SK-N-MC (cell line): ENCODE data around the gene MS4A1.
"Not testable (repeated sequence)": the region's sequence is repeated elsewhere in the genome, so short reads cannot be mapped to it uniquely, and the experiment has no call there.

Experiments
- DNase-seq: peaks from one replicate; pipeline ENCODE4 v3.0.0-alpha.2; 2011; ENCODE audit warnings: low read depth, low spot score
- H3K27ac ChIP-seq: fragments of 200-600 bp; sonication (generic); 2 replicates; pipeline ENCODE4 v1.5.1; 2016; ENCODE audit warnings: mixed run types
- H3K36me3 ChIP-seq: fragments of 200-600 bp; sonication (generic); 2 replicates; pipeline ENCODE4 v1.6.1; 2017; ENCODE audit warnings: antibody characterized with exemption, low read length, mixed read lengths; ENCODE audit not compliant: insufficient read depth
- H3K4me3 ChIP-seq: fragments of 200-600 bp; sonication (generic); 2 replicates; pipeline ENCODE4 v1.5.1; 2016
- H3K9ac ChIP-seq: fragments of 200-600 bp; sonication (generic); 2 replicates; pipeline ENCODE4 v1.8.0; 2017; ENCODE audit warnings: mixed run types, mixed read lengths; ENCODE audit not compliant: insufficient read length
- H3K9me3 ChIP-seq: fragments of 200-600 bp; sonication (generic); 2 replicates; pipeline ENCODE4 v1.6.1; 2017; ENCODE audit warnings: low read depth, mild to moderate bottlenecking, antibody characterized with exemption, low read length, moderate library complexity, mixed read lengths
- EZH2 ChIP-seq: fragments of 200-600 bp; sonication (generic); IDR thresholded peaks from one replicate; pipeline ENCODE4 v1.6.1; 2017; ENCODE audit warnings: antibody characterized with exemption
- FOXP2 ChIP-seq: optimal IDR thresholded peaks from 2 replicates; pipeline ENCODE3; 2011; ENCODE audit warnings: mild to moderate bottlenecking, moderate library complexity; ENCODE audit not compliant: insufficient read depth; ENCODE audit errors: extremely low read length, control extremely low read depth
- POLR2AphosphoS5 ChIP-seq: IDR thresholded peaks from 2 replicates; pipeline ENCODE4 v1.6.1; 2012; ENCODE audit warnings: mild to moderate bottlenecking, low read depth, low read length, borderline replicate concordance

MS4A1 gene

GRCh38 chr11:60493454-60493853 is 37.8 kb downstream of the MS4A1 start:
- Histone ChIP-seq H3K9ac (no peak overlapping the region), H3K27ac (no peak overlapping the region), H3K4me3 (no peak overlapping the region), H3K9me3 (no peaks in the 10 kb centered on the region), H3K36me3 (no peaks in the 10 kb centered on the region)
- DNase-seq, result no peak
- TF ChIP-seq FOXP2 (no peak), POLR2AphosphoS5 (no peak), EZH2 (no peak)

DNA sequence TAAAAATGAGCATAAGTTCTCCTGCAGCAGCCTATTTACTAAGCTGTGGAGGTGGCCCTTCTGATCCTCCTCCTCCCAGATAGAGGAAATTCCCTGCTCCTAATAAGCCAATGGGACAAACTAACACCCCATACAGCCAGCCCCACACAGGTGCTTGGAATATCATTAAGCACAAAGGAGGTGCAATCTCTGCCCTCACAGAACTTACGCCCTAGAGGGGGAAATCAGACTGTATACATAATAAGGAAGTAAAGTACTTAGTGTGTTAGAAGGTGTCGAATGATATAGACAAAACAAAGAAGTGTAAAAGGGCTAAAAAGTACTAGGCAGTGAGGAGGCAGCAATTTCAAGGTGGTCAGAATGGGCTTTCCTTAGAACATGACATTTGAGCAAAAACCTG is 42.8 kb downstream of the MS4A1 start:
- Histone ChIP-seq H3K9ac (no peak overlapping the region), H3K4me3 (no peak overlapping the region), H3K9me3 (no peaks in the 10 kb centered on the region), H3K36me3 (no peaks in the 10 kb centered on the region), H3K27ac (no peak overlapping the region)
- no peak for DNase-seq
- no peak for TF ChIP-seq EZH2
- no peak for TF ChIP-seq FOXP2
- no peak for TF ChIP-seq POLR2AphosphoS5

- no peak for DNase-seq
- Histone ChIP-seq H3K27ac (no peak overlapping the region), H3K9me3 (no peaks in the 10 kb centered on the region), H3K36me3 (no peaks in the 10 kb centered on the region), H3K9ac (no peak overlapping the region), H3K4me3 (no peak overlapping the region)
- TF ChIP-seq EZH2 (no peak), FOXP2 (no peak), POLR2AphosphoS5 (no peak)
These were observed 43.2 kb downstream of the MS4A1 start for GRCh38 chr11:60498853-60499252.

DNA sequence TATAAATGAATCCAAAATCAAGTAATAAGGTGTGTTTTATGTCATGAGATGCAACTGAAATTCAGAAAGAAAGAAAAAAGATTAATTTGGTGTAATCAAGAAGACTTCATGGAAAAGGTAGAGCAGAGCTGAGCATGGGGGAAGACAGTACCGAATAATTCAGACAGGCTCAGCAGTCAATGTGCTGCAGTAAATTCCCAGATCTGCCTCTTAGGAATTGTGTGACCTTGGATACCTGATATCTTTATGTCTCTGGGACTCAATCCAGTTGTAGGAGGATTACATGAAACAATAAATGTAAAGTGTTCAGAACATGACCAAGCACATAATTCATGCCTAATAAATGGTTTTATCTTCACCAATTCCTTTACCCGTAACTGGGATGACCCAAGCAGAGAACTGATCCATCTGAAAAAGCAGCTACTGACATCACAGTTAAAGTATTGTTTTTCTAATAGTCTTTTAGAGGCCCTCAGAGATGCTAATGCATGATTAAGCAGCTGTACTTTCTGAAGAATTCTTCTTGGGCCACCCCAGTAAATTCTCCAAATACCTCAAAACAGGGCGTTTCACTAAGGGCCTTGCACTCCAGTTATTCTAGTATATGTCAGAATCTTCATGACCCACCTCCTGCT is 44.7 kb downstream of the MS4A1 start:
- Histone ChIP-seq H3K9ac (no peak overlapping the region), H3K27ac (no peak overlapping the region), H3K4me3 (no peak overlapping the region), H3K9me3 (no peaks in the 10 kb centered on the region), H3K36me3 (no peaks in the 10 kb centered on the region)
- DNase-seq, result no peak
- TF ChIP-seq EZH2 (no peak), FOXP2 (no peak), POLR2AphosphoS5 (no peak)

DNA sequence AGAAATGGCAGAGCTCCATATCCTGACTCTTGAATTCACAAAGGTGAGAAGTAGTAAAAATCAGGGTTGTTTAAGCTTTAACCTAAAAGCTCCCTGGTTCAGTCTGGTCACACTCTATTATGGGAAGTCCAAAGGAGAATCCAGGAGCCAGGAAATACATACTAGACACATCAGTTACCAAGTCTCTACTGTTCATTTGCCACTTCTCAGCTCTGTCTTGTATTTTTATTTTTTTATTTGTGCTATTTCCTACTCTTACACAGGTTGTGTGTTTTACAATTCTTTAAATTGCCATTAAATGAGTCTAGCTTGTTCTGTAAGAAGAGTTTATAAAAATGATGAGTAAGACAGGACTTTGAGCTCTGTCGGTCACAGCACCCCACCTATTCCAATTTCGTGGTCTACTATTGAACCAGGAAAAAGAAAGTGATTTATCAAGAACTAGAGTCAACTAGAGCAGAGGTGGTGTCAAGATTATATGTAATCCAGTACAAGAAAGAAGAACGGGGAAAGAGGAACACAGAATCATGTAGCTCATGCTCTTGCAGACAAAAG is 46.7 kb downstream of the MS4A1 start:
- no peak for DNase-seq
- Histone ChIP-seq H3K4me3 (no peak overlapping the region), H3K27ac (no peak overlapping the region), H3K36me3 (no peaks in the 10 kb centered on the region), H3K9me3 (no peaks in the 10 kb centered on the region), H3K9ac (no peak overlapping the region)
- TF ChIP-seq FOXP2 (no peak), EZH2 (no peak), POLR2AphosphoS5 (no peak)

DNA sequence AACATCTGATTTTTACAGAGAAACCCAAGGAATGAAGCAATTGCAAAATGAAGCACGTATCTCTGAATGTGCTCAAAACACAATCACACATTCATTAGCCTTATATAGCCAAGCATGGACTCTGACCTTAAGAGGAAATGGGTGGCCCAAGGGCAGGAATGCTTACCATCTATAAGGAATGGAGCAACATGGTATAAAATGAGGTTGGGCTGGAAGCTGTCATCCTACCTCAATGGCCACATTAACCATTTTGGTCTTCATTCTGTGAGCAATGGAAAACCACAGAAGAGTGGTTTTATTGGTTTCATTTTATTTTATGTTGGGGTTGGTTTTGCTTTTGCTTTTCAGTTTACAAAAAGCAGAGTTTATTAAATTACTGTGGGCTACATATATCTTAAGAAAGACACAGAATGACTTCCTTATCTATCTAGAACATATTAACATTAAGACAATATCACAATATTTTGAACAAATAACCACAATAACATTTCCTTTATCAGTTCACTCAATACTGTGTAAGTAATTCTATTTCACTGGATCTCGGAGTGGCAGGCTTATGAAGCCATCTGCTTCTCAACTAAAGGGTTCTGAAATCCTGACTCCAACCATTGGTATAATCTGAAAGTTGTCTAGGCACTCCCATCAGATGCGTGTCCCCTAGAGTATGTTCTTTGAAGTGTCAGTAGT is 48.7 kb downstream of the MS4A1 start:
- TF ChIP-seq FOXP2 (no peak), EZH2 (no peak), POLR2AphosphoS5 (no peak)
- no peaks in the 10 kb centered on the region for H3K36me3 ChIP-seq
- H3K9ac ChIP-seq, result no peak overlapping the region
- H3K27ac ChIP-seq, result no peak overlapping the region
- no peaks in the 10 kb centered on the region for H3K9me3 ChIP-seq
- no peak overlapping the region for H3K4me3 ChIP-seq
- DNase-seq, result no peak

DNA sequence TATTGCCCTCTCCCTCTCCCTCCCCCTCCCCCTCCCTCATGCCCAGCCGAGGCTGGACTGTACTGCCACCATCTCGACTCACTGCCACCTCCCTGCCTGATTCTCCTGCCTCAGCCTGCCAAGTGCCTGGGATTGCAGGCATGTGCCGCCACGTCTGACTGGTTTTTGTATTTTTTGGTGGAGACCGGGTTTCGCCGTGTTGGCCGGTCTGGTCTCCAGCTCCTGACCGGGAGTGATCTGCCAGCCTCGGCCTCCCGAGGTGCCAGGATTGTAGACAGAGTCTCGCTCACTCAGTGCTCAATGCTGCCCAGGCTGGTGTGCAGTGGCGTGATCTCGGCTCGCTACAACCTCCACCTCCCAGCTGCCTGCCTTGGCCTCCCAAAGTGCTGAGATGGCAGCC is 54.0 kb downstream of the MS4A1 start:
- not testable (repeated sequence) for DNase-seq, H3K9ac ChIP-seq, H3K36me3 ChIP-seq, H3K27ac ChIP-seq, H3K4me3 ChIP-seq, H3K9me3 ChIP-seq

DNA sequence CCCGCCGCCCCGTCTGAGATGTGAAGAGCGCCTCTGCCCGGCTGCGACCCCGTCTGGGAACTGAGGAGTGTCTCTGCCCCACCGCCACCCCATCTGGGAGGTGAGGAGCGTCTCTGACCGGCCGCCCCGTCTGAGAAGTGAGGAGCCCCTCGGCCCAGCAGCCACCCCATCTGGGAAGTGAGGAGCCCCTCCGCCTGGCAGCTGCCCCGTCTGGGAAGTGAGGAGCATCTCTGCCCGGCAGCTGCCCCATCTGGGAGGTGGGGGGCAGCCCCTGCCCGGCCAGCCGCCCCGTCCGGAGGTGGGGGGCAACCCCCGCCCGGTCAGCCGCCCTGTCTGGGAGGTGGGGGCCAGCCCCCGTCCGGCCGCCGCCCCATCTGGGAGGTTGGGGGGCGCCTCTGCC is 54.6 kb downstream of the MS4A1 start:
- H3K27ac ChIP-seq, H3K36me3 ChIP-seq, DNase-seq, H3K9me3 ChIP-seq, H3K4me3 ChIP-seq, H3K9ac ChIP-seq: not testable (repeated sequence)

GRCh38 chr11:60511393-60511792 is 55.7 kb downstream of the MS4A1 start:
- Histone ChIP-seq H3K9me3 (no peaks in the 10 kb centered on the region), H3K4me3 (no peak overlapping the region), H3K27ac (no peak overlapping the region), H3K9ac (no peak overlapping the region), H3K36me3 (no peaks in the 10 kb centered on the region)
- TF ChIP-seq POLR2AphosphoS5 (no peak), EZH2 (no peak), FOXP2 (no peak)
- no peak for DNase-seq
